LHCN-M2 (cell line): Measurements from ENCODE around the gene GPR162. TPM values are rescaled to one million over a fixed set of nuclear protein-coding genes. Genes with fewer than 3 reads are reported as not detected.
"Not testable (repeated sequence)": the region's sequence is repeated elsewhere in the genome, so short reads cannot be mapped to it uniquely, and the experiment has no call there.

Source experiments
- DNase-seq: peaks from one replicate; pipeline ENCODE4 v3.0.0-alpha.2; 2012; ENCODE audit warnings: low read depth
- total RNA-seq: library from RNA; depleted of rRNA; stranded (reverse); fragments of >200 nt; gene quantifications from 2 replicates; pipeline ENCODE4 v1.2.3, GENCODE V29; 2014

Gene GPR162
- total RNA-seq, 1 experiment from 2014 or later, result 2.0 TPM

DNA sequence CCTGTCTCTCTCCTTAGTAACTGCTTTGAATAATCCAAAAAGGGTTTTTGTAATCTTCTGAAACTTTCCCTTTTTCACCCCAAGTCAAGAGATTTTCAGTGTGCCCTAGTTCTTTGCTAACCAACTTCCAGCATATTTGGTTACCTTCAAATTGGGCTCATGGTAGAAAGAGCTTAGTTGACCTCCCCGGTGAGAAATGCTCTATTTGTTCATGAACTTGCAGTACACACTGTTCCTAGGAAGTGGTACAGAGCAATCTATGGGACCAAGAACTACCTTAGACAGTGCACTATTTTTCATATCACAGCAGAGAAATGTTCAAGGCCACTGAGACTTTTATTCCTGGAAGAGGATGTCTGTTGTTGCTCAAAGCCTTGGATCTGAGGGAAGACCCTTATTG is 32.0 kb downstream of the GPR162 start:
- no peak for DNase-seq

DNA sequence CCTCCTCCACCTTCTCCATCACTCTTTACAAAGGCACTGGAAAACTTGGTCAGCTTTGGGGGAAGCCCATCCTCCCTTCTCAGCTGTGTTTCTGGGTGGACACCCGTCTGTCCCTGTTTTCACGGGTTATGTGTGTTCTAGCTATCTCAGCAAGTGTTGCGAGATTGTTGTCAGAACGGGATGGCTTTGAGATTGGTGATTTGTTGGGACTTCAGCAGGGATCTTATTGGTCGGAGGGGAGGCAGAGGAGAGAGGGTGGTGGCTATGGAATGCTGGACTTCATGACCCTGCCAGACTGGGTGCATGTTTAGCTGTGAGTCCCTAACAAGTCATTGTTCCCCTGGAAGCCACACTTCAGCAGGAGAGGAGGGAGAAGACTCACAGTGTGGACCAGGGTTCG is 32.4 kb downstream of the GPR162 start:
- DNase-seq, result no peak

DNA sequence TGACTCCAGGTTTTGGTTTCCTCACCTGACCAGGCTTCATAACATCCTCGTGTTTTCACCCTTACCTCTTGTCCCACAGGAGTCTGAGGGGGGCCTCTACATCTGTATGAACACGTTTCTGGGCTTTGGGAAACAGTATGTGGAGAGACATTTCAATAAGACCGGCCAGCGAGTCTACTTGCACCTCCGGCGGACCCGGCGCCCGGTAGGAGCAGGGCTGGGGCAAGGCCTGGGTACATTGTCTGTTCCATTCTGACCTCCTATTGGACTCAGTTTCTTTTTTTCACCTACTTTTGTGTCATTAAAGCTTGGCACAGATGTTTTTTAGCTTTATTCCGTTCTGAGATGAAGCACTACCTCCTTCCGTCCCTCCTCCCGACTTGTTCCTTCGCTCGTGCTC is 33.7 kb downstream of the GPR162 start:
- DNase-seq, result no peak

DNA sequence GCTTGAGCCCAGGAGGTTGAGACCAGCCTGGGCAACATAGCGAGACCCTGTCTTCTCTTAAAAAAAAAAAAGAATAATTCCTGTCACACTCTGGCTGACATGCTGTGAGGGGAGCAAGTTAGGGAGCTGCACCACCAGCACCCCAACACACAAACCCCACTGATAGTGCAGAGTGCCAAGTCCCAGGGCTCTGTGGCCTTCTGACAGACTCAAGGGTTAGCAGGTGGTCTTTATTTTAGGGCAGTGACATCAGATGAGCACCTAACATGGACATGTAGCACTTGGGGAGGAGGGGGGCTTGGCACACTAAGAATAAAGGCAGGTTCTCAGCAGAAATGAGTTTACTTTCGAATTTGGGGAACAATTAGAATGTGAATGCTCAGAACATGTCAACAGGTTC is 37.2 kb downstream of the GPR162 start:
- no peak for DNase-seq

DNA sequence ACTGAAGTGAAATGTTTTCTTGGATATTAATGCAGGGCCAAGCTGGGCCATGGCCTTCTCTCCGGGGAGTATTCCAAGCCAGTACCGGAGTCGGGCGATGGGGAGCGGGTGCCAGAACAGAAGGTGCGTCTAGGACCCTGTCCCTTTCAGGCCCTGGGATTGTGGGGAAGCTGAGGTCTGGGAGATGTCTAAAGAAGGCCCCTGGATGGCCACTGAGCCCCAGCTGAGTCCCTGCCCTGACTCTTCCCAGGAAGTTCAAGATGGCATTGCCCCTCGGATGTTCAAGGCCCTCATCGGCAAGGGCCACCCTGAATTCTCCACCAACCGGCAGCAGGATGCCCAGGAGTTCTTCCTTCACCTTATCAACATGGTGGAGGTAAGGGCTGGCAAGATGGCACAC is 38.5 kb downstream of the GPR162 start:
- DNase-seq, result no peak

DNA sequence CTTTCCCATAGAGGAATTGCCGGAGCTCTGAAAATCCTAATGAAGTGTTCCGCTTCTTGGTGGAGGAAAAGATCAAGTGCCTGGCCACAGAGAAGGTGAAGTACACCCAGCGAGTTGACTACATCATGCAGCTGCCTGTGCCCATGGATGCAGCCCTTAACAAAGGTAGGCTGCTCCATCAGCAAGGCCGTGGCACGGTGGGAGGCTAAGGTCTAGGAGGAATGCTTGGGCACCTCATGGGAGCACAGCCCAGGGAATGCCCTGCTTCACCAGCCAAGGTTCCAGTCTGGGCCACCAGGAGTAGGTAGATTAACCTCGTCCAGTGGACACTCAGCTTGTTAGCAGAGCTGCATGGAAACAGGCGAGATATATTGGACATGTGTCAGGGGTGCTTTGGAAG is 39.3 kb downstream of the GPR162 start:
- DNase-seq, result no peak

DNA sequence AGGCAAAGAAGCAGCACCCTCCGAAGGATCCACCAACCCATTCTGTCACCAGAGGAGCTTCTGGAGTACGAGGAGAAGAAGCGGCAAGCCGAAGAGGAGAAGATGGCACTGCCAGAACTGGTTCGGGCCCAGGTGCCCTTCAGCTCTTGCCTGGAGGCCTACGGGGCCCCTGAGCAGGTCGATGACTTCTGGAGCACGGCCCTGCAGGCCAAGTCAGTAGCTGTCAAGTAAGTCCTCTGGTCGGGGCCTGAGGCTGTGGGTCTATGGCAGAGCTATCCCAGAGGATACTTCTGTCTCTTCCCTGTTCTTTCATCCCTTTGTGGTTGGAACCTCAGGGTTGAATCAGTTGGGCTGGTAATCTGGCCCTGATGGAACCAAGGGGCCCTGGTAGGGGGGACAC is 39.8 kb downstream of the GPR162 start:
- DNase-seq, result no peak

DNA sequence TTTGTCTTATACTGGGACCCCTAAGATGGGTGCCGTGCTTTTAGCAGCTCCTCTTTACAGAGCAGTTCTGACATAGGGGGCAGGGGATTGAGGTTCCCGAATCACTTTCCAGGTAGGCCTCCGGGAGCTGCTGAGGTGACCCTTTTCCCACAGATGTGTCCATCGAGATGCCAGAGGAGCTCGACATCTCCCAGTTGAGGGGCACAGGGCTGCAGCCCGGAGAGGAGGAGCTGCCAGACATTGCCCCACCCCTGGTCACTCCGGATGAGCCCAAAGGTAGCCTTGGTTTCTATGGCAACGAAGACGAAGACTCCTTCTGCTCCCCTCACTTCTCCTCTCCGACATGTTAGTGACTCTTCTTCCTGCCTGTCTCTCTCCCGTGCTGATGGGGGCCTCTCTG is 41.4 kb downstream of the GPR162 start:
- no peak for DNase-seq

DNA sequence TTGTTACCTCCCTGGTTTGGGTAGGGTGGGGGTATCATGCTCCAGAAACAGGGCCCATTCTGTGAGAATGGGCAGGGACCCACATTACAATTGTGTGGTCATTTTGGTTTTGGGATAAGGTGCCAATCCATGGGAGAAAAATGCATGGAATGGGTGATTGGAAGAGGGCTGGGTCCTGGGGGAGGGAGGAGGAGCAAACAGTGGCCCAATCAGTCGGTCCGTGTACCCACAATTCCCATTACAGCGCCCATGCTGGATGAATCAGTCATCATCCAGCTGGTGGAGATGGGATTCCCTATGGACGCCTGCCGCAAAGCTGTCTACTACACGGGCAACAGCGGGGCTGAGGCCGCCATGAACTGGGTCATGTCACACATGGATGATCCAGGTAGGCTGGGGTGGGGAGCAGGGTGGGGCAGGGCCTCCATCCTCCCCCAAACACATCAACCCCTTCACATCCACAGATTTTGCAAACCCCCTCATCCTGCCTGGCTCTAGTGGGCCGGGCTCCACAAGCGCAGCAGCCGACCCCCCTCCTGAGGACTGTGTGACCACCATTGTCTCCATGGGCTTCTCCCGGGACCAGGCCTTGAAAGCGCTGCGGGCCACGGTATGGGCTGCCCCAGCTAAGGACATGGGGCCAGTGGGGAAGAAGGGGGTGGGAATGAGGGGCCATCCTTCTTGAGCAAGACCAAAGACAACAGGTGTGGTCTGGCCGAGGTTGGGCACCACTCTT is 42.1 kb downstream of the GPR162 start:
- DNase-seq, result peak; percentile 46

DNA sequence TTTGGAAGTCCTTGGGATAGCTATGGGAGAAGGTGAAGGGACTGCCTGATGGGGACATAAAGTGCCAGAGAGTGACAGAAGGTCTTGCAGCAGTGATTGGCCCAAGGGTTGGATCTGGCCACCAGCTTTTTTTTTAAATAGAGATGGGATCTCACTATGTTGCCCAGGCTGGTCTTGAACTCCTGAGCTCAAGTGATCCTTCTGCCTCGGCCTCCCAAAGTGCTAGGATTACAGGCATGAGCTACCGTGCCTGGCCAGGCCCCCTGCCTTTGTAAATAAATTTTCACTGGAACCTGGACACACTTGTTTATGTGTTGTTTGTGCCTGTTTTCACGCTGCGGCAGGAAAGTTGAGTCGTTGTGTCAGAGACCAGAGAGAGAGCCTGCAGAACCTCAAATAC is 43.7 kb downstream of the GPR162 start:
- not testable (repeated sequence) for DNase-seq

DNA sequence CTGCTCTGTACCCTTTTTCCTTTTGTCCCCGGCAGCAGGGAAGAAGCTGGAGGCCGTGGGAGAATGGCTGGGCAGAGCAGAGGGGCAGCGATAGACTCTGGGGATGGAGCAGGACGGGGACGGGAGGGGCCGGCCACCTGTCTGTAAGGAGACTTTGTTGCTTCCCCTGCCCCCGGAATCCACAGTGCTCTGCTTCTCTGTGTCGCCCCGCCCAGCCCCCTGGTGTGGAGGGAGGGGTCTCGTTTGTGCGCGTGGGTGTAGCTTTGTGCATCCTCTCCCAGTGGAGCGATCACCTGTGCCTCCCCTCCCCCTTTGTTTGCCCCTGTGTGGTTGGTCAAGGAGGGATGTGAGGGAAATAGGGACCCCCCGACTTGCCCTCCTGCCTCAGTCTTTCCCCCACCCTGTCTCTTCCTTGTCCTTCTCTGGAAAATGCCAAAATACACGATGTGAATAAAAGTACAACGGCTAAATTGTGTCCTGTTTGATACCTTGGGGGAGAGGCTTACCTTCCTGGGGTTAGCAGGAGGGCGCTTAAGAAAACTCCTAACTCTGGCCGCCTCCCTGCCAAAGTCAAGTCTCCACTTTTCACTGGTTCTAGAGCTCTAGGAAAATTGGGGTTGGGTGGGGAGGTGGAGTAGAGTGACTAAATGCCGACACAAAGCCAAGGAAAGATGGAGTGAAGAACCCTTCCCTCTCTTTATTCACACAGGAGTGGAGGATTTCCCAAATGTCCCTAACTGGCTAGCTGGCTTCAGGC is 44.7 kb downstream of the GPR162 start:
- no peak for DNase-seq

DNA sequence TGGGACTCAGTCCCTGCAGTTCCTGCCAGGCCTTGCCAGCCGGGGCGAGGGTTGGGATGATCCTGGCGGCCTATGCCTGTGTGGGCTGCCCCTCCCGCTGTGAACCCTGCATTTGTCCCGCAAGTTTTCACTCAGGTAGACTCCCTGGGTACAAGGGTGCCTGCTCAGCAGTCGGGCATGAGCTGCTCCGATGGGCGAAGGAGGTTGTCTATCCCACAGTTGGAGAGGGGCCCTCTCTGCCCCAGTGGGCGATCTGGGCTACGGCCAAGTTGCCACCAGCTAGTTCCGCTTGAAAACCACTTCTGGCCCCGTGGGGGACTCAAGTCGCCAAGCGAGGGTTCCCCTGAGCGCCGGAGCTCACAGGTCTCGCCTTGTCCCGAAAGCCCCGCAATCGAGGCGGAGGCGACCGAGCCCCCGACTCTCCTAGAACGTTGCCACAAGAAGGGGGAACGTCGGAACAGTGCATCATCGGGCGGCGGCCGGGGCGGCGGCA is 45.3 kb downstream of the GPR162 start:
- no peak for DNase-seq

DNA sequence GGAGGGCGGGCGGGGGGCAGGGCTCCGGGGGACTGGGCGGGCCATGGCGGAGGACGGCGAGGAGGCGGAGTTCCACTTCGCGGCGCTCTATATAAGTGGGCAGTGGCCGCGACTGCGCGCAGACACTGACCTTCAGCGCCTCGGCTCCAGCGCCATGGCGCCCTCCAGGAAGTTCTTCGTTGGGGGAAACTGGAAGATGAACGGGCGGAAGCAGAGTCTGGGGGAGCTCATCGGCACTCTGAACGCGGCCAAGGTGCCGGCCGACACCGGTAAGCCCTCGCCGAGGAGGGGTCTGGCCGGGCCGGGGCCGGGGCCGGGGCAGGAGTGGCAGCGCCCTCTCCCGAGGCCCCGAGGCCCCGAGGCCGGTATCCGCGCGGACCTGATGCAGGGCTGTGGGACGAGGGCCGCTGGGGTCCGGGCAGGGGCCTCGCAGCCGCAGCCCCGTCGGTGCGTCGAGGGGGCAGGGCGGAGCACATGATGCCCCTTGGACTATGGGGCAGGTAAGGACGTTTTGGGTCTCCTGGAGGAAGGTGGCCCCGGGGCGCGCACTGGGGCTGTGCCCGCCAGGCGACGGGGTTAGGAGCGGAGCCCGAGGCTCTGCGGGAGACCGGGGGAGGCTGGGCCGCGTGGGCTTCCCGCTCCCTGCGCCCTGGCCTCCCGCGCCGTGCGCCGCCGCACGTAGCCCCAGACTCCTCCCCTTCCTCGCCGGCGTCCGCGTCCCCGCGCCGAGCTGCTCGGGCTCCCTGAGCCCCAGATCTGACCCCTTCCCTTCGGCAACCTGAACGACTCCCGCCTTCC is 46.0 kb downstream of the GPR162 start, which contains the start of gene TPI1:
TPI1 (plus strand) TSS at position 119 of the 798 bp plus-strand sequence; CDS start at position 155, 36 bp downstream.
- DNase-seq, result peak; percentile 77

DNA sequence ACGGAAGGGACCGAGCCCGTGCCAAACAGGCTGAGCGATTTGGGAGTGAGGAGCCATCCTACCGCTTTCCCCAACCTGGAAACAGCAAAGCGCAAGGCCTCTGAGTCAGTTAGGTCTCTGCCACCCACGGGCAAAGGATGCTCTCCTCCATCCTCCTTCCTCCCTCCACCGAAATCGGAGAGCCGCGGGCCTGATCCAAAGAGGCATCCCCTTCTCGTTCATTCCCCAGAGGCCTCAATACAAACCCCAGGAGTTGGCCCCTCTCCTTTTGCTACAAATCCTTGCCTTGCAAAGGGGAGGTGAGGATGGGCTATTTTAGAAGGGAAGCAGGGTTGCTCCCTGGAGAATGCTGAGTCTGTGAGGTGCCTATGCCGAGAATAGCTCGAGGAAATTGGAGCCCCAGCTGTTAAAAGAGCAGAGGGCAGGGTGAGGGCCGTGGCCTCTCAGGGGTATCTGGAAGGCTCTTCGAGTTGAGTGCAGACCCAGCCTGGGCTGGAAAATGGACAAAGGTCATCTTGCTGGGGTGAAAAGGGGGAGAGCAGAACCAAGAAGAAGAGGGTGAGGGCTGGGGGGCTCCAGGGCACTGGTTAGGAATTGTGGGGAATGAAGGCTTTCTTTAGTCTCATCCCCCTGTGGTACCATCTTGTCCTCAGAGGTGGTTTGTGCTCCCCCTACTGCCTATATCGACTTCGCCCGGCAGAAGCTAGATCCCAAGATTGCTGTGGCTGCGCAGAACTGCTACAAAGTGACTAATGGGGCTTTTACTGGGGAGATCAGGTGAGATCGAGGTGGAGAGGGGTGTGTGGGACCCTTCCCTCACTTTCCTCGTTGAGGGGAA is 46.8 kb downstream of the GPR162 start:
- peak; percentile 28 for DNase-seq

DNA sequence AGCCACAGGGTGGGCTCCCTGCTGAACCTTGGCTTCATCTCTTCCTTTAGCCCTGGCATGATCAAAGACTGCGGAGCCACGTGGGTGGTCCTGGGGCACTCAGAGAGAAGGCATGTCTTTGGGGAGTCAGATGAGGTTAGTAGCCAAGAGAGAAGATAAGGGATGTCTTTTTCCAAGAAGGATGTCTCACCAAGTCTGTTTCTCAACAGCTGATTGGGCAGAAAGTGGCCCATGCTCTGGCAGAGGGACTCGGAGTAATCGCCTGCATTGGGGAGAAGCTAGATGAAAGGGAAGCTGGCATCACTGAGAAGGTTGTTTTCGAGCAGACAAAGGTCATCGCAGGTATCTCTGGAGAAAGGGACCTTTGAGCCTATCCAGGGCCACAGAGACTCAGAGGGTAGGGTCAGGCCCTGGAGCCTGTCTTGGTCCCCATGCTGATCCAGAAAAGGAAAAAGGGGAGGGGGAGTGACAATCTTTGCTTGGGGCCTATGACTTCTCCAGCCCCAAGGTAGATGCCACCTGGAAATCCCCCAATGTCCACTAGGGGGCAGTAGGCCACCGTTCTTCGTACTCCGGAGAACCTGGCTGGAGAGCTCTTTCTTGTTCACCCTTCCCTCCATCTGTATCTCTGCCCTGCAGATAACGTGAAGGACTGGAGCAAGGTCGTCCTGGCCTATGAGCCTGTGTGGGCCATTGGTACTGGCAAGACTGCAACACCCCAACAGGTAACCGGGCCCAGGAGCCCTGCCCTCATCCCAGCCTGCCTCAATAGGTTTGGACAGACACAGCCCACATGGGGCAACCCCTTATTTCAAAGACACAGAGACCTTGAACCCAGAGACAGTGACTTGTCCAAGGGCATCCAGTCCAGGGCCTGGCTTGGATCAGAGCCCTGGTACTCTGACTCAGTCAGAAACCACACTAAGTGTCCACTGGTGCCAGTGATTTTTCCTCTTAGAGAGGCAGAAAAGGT is 47.7 kb downstream of the GPR162 start:
- peak; percentile 66 for DNase-seq

DNA sequence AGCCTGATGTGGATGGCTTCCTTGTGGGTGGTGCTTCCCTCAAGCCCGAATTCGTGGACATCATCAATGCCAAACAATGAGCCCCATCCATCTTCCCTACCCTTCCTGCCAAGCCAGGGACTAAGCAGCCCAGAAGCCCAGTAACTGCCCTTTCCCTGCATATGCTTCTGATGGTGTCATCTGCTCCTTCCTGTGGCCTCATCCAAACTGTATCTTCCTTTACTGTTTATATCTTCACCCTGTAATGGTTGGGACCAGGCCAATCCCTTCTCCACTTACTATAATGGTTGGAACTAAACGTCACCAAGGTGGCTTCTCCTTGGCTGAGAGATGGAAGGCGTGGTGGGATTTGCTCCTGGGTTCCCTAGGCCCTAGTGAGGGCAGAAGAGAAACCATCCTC is 48.7 kb downstream of the GPR162 start:
- DNase-seq, result not testable (repeated sequence)

DNA sequence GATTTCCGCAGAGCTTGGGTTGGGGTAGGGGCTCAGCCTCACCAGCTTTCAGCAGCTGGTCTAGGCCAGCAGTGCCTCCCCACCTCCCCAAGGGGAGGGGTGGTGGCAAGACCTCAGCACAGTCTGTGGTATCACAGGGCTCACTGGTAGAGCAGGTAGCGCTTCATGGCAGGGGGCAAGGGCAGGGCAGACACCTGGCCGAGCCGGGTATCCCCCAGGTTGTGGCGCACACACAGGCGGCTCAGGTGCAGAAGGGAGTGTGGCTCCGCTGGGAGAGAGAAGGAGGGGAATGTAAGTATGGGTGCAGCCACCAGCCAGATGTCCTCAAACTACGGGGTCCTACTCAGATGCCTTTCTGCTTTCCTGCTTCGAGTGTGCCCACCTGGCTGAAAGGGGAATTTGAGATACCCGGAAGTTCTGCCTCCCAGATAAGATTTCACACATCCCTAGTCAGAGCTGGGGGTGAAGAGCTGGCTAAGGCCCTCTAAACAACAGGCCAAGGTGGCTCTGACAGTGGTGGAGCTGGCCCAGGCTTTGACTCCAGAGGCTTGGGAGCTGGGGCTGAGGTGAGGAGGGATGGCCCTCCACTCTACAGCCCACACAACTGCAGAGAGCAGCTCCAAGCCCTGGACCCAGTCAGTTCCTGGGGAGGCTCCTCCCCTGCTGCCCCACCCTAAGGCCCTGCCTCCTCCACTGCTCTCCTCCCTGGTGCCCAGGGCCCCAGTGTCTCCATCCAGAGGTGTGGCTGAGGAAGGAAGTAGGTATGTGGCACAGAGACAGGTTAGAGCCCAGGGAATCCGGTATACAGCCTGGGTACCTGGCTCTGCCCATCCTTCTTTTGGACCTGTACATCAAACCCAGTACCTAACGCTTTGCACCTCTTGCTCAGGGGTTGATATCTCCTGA is 49.7 kb downstream of the GPR162 start:
- DNase-seq, result peak; percentile 31
